Activated CD8-positive, alpha-beta memory T cell treated with anti-CD3 and anti-CD28 coated beads for 1 hour (primary cell): ENCODE results near the gene FAM120B.

Source experiments
- DNase-seq, 2 donors: peaks; one replicate each; pipeline ENCODE4 v3.0.0-alpha.2; 2020; ENCODE audit warnings: low read depth in 1 of 2; ENCODE audit errors: extremely low read depth in 1 of 2

Gene FAM120B

DNA sequence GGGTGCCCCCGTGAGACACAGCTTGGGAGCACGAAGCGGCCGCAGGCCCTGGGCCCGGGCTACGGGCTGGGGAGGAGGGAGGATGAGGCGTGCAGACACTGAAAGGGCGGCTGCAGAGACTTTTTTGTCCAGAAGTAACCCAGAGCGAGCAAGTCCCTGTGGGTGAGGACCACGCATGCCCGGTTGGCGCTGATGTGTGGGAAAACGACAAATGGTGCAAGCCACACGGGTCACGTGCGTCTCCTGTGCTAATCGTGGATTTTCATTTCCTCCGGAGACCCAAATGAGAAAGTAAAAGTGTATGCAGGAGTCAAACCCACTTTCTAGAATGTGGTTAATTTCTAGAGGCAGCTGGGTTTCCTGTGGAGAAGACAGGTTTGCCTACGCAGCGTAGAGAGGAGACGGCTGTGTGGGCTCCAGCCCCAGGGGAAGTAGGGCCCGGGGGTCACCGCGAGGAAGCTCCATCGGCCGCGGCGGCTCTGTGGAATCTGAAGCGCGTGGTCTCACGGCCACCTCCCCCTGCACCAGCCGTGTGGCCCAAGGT is 34.7 kb upstream of the FAM120B start:
- peak in 1 of 2 donors; percentile 50 for DNase-seq

DNA sequence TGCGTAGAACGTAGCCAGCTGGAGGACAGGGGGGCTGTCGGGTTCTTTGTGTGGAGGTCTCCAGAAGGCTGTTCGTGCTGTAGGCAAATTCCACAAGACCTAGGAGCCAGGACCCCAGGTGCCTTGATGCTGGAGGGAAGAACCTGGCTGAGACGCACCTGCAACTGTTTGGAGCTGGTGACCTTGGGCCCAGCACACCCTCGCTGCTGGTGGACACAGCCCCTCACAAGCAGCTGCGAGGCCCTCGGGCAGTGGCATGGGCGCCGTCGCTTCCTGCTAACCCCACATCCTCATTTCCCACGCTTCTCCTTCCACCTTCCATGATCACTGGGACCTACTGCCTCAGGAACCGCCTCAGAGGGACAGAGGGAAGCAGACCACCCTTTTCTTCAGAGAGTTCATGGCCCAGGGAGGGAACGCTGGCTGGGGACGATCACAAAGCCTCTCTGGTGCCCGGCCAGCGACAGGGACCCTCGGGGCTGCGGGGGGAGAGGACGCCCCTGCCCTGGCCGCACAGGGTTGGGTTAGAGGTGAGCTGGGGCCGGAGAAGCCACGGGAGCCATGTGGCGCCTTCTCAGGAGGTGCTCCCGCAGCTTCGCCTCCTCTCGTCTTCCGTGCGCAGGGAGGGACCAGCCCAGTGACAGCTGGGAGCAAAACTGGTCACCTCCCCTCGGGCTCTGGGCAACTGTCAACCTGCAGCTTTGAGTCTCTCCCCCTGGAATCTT is 34.1 kb upstream of the FAM120B start:
- DNase-seq = no peak

DNA sequence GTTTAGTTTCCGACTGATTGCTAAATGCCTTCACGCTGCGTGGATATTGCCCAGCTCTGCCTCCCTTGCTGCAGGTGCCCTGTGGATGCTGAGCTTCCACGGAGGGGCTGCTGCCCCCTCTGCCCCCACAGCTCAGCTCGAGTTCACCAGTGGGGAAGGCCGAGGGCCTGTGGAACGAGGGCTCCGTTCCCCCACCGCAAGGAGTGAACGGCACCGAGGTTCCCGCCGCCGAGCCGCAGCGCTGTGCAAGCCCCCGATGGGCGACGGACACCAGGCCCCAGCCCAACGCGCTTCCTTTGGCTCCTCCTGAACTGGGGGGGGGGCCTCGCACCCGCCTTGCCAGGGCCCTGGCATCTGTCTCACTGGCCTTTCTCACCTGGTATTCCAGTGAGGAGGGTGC is 33.4 kb upstream of the FAM120B start:
- DNase-seq = no peak

DNA sequence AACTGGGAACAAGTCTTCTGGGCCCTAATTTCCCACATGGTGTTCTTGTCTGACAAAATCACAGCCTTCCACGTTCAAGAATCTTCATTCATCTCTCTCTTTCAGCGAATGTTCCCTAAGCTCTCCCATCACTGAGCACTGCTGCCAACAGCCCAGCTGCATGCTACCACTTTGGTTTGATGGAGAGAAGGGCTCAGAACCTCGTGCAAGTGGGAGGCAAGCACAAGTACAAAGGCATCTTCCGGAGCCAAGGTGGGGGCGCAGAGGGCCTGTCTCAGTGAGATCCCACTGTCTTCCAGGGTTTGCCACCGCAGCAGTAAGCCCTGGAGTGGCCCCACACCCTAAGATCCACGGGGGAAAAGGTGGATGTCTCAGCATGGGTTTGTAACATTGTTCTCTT is 32.9 kb upstream of the FAM120B start:
- no peak for DNase-seq

DNA sequence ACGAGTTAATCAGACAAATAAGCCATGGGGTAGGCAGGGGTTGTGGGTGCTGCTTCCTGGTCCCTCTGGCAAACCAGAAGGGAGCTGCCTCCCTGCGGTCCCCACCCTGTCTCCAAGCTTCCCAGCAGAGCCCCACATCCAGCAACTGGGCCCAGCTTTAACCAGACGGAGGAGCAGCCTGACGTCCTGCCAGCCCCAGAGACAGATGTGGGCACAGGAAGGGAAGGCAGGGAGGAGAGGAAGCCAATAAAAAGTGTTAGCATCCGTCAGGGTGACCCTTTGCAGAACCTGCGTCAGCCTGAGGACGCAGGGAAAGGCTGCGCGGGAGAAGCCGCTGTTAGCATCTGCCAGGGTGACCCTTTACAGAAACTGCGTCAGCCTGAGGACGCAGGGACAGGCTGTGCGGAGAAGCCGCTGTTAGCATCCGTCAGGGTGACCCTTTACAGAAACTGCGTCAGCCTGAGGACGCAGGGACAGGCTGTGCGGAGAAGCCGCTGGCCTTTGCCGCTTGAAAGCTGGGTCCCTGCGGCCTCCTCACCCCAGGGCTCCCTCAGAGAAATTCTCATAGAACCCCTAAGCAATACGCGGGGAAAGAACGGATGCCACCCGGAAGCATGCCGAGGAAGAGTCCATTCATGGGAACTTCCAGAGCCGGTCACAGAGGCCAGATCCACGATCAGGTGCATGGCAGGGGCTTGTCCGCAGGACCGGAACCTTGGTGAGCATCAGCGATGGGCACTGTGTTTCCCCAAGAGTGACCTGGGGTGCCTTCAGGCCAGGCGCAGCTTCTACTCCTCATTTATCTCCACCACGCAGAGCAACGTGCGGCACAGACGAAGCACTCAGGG is 31.6 kb upstream of the FAM120B start:
- DNase-seq = no peak

DNA sequence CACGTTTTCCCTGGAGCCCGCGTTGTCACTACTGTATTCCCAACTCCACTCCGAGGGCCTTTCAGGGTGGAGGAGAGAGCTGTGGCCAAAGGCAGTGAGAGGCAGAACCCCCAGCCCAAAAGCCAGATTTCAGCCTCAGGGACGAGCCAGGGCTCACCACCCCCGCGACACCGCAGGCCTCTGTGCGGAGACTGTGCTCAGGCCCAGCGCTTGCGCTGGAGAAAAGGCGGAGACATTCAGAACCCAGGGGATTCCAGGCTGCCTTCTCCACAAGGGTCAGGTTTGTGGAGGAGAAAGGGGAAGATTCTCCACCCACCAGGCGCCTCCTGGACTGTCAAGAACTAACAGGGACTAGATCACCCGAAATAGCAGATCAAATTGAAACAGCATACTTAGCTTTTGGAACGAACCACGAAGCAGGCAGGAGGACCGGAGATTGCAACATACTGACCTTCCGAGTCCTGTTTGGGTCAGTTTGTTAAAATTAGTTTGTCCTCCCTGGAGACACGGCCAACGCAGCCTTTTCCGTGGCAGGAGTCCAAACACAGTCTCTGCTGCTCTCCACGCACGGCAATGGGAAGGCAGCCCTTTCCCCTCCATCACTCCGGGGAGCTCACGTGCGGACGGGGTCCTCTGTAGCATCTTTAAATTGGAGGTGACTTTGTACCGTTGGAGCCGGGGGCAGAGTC is 30.0 kb upstream of the FAM120B start:
- no peak for DNase-seq

DNA sequence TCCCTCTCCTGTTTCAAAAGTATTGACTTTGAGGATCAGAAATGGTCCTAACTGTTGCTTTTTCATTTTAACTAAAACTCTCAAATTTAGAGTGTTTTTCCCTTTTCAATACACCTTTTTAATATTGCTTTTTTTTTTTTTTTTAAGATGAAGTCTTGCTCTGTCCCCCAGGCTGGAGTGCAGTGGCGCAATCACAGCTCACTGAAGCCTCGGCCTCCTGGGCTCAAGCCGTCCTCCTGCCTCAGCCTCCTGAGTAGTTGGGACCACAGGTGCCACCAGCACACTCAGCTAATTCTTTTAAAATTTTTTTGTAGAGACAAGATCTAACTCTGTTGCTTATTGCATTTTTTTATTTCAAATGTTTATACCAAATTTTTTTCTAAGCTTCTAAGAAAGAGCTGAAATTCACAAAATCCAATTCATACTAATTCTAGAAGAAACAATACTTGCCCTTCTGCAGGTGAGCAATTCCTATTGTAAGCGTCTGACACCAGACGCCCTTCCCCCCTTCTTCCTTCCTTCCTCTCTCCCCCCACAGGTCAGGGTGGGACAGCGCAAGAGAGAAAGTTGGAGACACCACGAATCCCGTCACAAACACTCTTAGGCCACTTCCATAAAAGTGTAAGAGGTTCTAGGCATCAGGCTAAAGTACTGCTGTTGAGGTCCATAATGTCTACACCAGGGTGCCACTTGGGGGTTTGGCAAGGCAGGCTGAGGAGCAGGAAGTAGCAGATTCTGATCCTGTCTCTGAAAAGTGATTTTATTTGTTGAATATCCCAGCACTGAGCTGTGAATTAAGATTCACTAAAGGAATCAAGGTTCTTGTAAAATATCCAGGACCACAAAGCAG is 28.4 kb upstream of the FAM120B start:
- no peak for DNase-seq

DNA sequence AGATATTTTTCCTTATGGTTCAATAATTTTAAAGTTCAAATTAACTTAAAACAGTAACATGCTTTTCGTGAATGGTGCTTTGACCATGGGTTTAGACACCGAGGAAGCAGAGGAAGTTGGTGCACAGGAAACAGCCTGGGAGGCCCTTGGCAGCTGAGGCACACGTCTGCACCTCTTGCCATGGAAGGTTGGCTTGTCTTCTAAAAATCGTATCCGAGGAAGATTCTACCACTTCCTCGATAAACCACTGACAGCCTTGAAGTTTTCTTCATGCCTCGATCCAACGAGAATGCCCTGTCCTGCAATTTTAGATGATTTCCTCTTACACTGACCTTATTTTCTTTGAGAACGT is 27.8 kb upstream of the FAM120B start:
- DNase-seq = no peak

DNA sequence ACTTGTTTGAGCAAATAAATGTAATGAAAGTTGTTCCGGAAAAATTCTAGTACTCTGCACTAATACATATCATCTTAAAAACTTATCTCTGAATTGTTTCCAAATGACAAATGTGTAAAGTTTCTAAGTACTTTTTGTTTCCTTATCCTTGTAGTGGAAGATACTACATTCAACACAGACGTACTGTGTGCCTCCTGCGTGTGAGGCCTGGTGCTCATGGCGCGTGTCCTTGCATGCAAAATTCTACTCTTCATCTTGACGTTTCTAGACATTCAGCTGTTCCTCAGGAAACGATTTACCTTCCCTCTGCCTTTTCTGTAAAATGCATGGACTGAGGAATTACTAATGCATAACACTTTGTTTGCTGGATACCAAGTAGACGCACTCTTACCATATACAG is 27.1 kb upstream of the FAM120B start:
- no peak for DNase-seq

DNA sequence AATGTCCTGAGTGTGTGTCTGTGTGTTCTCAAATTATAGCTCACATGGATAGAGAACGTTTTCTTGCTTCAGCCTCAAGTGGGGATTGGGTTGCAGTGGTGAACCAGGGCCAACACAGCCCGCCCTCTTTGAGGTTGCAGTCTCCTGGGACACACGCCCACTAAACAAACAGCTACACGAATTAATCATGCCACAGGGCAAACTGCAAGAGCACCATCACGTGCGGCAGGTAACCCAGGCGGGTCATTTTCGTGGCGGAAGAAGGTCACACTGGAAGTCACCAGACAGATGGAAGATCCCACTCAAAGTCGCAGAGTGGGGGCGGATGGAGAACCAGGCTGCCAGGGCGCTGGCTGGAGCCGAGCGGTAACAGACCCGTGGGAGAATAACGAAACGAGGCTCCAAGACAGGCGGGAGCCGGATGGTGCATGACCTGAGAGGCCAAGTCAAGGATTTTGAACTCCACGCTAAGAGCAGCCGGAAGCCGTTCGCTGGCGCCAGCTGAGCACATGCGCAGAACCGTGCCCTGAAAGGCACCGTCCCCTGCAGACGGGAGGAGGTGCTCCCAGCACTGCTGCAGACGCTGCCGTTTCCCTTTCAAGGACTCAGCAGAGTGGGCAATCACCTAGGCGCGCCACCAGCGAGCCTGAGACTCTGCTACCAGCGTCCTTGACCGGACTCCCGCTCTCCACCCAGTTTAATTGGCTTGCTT is 26.4 kb upstream of the FAM120B start:
- no peak for DNase-seq

DNA sequence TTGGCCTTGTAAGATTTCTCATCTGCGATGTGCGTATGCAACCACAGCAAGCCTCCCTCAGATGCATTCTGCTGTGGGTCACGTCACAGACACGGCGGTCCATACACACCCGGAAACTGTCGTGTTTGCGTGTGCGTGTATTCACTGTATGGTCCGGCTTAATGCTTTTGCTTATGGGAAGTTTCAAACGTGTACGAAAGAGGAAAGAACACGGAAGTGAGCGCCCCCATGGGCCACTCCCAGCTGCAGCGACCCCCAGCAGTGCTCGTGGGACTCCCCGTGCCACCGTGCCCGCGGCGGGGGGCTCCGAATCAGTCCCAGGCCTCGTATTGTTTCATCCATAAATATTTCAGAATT is 25.9 kb upstream of the FAM120B start:
- DNase-seq = no peak

DNA sequence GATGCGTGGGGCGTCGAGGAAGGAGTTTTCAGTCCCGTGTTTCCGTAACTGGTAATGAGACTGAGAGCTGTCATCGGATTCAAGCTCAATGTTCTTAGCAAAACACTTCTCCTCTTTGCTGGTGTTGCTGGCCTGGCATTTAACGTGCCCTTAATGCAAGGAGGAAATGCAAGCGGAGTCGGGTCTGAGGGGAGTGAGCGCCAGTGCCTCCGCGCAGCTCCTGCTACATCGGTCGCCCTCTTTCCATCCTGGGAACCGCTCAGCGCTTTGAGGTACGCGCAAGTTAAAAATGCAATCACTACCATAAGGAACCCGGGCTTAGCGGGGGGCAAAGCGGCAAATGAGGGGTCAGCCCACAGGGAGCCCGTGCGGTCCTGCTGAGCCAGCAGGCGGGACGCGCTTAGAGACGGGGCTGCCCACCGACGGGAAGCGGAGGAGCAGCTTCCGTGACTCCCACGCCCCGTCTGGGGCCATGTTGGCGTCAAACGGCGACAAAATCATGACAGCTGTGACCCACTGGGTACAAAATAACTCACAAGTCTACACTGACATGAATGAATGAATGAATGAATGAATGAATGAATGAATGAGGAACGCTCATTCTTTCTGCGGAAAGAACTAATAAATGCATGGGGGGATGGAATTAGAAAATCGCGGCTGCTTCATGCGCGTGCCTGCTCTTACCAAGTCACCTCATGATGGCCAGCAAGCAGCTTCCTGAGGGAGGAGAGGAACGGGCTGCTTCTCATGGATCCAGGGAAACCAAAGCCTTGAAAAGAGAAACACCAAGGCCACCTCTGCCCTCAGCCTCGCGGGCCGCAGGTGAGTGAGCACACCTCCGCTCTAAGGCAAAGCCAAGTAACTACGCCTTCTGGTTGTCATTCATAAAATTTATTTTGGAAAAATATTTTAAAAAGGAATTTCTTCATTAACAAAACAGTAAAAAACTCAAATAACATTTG is 24.9 kb upstream of the FAM120B start:
- no peak for DNase-seq

DNA sequence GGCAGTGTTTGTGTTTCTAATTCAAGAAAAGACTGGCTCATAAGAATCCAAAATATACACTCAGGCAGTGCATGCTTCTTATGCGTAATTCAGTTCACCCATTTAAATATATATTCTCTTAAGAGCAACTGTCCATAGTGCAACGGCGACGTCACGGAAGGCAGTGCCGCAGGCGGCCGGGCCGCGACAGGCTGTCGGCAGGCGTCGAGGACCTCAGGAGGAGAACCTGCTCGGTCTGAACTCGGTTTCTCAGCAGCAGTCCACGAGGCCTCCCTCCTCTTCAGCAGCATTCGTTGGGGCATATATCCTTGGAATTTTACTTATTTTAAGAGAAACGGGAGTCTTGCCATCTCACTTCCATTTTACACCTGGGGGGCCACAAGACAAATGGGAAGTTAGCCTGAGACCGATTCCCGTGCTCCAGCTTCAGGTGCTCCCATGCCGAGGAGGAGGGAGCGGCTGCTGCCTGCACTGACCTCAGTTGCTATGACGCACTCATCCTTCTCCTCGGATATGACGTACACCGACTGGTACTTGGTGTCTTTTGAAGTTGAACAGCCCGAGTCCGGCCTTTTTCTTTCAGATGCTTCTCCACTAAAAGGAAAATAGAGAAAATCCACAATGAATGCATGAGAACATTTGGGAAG is 23.9 kb upstream of the FAM120B start:
- no peak for DNase-seq

DNA sequence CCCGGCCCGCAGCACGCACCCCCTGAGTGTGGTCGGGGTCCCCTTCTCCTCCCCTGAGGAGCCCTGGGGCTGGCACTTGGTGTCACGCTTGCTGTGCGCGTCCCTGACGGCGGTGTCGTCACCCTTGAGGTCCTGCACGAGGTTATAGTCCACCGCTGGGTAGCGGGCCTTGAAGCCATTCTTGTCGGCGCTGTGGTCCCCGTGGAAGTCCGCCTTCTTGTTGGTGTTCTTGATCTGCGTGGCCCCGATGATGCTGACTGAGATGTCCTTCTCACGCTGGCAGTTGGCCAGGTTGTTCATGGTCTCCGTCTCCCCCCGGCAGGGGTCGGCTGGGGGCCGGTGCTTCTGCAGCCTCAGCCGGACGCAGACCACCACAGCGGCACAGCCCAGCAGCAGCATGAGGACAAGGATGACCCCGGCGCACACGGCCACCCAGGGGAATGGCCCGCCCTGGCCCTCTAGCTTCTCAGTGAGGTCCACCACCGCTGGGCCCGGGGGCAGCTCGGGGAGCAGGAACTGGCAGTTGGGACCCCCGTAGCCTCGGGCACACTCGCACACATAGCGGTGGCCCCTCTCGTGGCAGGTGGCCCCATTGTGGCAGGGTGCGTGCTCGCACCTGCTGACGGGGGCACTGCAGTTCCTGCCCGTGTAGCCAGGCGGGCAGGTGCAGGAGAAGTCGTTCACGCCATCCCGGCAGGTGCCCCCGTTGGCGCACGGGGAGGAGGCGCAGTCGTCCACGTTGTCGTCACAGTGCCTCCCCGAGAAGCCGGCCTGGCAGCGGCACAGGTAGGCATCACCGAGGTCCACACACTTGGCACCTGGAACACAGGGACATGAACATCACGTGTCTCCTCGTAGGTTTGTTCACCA is 23.1 kb upstream of the FAM120B start:
- DNase-seq = no peak

DNA sequence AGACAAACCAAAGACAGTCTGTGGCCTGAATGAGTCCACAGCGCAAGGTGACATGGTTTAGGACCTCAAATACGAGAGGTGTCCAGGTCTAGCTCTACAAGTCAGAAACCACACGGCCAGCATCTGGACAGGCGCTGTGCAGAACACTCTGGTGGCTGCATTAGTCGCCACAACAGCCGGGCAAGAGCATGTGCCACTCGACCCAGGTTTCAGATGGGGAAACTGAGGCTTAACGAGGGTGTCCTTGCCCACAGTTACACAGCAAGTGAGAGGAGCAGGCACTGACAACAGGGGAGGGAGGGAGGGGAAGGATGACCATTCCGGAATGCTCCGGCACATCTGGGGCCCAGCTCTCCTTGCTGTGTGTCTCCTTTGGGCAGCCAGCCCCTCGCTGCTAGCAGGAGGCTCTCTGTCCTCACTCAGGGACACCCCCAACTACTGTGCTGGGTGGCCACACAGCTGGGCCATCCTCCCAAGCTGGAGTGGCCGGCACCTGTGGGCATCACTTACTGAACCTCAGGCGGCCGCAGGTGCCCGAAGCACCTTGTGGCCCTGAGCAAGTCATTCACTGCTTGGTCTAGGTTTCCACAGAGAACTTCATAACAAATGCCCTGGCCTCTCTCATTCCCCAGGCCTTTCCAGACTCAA is 22.3 kb upstream of the FAM120B start:
- DNase-seq = no peak

DNA sequence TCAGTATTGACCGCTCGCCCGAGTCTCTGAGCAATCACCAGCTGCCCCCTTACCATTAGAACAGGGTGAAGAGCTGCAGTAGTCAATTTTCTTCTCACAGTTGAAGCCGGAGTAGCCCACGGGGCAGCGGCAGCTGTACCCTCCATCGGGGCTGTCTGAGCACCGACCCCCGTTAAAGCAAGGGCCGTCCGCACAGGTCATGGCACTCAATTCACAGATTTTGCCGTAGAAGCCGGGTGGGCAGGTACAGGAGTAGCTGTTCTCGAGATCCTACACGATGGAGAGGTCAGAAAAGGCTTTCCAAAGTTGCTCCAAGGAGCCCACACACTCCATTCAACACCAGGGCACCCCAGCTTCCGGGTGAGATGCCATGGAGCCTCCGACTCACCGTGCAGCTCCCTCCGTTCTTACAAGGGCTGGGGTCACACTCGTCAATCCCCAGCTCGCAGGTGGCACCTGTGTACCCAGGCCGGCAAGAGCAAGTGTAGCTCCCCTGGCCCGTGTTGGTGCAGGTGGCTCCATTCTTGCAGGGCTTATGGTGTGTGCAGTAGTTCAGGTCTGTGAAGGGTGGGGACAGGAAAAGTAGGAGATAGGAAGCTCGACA is 21.6 kb upstream of the FAM120B start:
- DNase-seq = no peak

DNA sequence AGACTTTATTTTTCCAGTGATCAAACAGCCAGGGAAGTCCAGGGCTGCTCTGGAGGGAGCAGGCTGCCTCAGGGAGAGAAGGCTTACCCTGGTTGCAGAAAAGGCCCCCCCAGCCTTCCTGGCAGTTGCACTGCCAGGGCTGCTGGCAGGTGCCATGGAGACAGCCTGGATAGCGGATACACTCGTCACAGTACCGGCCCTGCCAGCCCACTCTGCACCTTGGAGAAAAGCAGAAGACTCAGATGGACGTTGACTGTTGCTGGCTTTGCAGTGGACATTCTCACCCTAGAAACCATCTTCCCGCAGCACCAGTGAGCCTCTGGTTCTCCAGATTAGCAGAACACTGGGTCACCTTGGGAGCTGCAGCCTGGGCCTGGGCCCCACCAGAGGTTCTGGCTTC is 21.1 kb upstream of the FAM120B start:
- no peak for DNase-seq
